ENCODE data around the gene INPP4B. TPM values are rescaled to one million over a fixed set of nuclear protein-coding genes. Genes with fewer than 3 reads are reported as not detected.

Gene INPP4B
- total RNA-seq, 1 experiment from 2014 or later, result not detected

DNA sequence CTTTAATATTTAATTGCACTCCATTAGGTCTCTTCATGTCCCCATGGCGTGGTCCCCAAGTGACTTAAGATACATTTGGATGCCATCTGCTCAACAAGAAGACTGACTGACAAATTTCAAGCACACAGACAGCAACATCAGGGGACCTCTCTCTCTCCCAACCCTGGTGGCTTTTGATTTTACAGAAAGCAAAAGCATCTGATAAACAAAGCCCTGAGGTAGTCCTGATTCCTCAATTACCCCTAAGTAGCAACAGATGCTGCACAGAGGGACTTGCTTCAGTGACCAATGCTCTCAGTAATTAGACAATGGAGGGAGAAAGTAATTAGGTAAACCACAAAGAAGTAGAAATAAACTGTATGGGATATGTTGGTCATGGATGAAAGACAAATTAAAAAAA, 426.4 kb downstream of the INPP4B start:
- Histone ChIP-seq H3K79me2 (ENCODE audit: low read length) (no peaks in the 10 kb centered on the region), H4K20me1 (ENCODE audit: insufficient read depth, low read depth, low read length) (no peaks in the 10 kb centered on the region), H3K9me3 (ENCODE audit: low read length) (peaks cover 5% of the 10 kb centered on the region; the same call in 1 of the 2 replicates), H3K36me3 (ENCODE audit: insufficient read depth, low read length) (no peaks in the 10 kb centered on the region), H3K4me3 (ENCODE audit: low read length) (no peak overlapping the region), H3K4me2 (ENCODE audit: low read depth, low read length, poor library complexity, severe bottlenecking) (no peak overlapping the region), H3K9me2 (replicated peaks; ENCODE audit: insufficient read depth, low read length) (peaks cover 7% of the 10 kb centered on the region; the same call in 1 of the 2 replicates), H3K4me1 (ENCODE audit: low read length) (no peaks in the 10 kb centered on the region), H3K27ac (ENCODE audit: low read length) (no peak overlapping the region), H2AFZ (ENCODE audit: low read length) (no peak overlapping the region), H3K9ac (ENCODE audit: low read length) (no peak overlapping the region), H3K27me3 (ENCODE audit: low read length) (0 out of 2 replicates have a peak, but pooled peaks cover 3% of the 10 kb centered on the region)
- no peak for DNase-seq

DNA sequence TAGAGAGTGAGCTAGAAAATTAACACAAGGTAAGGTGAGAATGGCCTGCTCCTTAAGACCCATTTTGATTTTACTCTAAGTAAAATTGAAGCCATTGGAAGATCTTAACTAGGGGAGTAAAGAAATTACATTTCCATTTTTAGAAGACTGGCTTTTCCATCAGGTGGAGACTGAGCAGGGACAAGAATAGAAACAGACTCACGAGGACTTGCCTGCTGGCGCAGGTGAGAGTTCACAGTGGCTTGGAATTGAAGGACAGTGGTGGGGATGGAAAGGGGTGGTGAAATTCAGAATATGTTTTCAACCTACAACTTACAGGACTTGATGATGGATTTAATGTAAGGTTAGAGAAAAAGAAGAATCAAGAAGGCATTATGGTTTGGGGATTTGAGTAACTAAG, 427.4 kb downstream of the INPP4B start:
- H3K9ac ChIP-seq (ENCODE audit: low read length), result no peak overlapping the region
- no peak overlapping the region for H3K27ac ChIP-seq (ENCODE audit: low read length)
- 0 out of 2 replicates have a peak, but pooled peaks cover 3% of the 10 kb centered on the region for H3K27me3 ChIP-seq (ENCODE audit: low read length)
- no peaks in the 10 kb centered on the region for H3K36me3 ChIP-seq (ENCODE audit: insufficient read depth, low read length)
- no peaks in the 10 kb centered on the region for H3K4me1 ChIP-seq (ENCODE audit: low read length)
- no peak for DNase-seq
- no peak overlapping the region for H3K4me3 ChIP-seq (ENCODE audit: low read length)
- peaks cover 3% of the 10 kb centered on the region; the same call in 1 of the 2 replicates for H3K9me2 ChIP-seq (replicated peaks; ENCODE audit: insufficient read depth, low read length)
- no peaks in the 10 kb centered on the region for H4K20me1 ChIP-seq (ENCODE audit: insufficient read depth, low read depth, low read length)
- H2AFZ ChIP-seq (ENCODE audit: low read length), result no peak overlapping the region
- H3K9me3 ChIP-seq (ENCODE audit: low read length), result peaks cover 6% of the 10 kb centered on the region; the same call in 1 of the 2 replicates
- no peaks in the 10 kb centered on the region for H3K79me2 ChIP-seq (ENCODE audit: low read length)
- no peak overlapping the region for H3K4me2 ChIP-seq (ENCODE audit: low read depth, low read length, poor library complexity, severe bottlenecking)

DNA sequence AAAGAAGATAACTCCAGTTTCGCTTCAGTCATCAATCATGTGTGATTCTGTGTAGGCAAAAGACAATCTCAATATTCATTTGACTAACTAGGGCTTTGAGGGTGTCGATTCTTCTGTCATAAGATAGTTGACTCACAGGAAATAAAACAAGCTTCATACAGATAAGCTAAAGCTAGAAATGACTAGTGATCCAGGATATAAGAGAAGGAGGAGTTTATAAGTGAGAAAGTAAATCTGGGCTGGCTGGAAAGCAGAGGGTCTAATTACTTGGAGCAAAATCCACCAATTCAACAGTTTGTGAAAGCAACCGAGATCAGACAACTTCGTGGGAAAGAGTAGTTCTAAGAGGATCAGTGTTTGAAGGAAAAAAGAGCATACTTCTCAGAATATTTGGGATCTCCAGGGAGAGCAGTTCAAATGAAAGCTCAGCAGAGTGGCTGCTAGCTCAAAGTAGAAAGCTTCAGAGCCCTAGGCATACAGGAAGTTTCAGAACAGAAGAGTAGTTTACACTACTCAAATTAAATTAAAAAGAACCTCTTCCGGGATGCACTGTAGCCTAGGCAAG, 429.3 kb downstream of the INPP4B start:
- Histone ChIP-seq H3K4me3 (ENCODE audit: low read length) (no peak overlapping the region), H3K4me1 (ENCODE audit: low read length) (no peaks in the 10 kb centered on the region), H3K27ac (ENCODE audit: low read length) (no peak overlapping the region), H3K36me3 (ENCODE audit: insufficient read depth, low read length) (no peaks in the 10 kb centered on the region), H3K79me2 (ENCODE audit: low read length) (no peaks in the 10 kb centered on the region), H4K20me1 (ENCODE audit: insufficient read depth, low read depth, low read length) (no peaks in the 10 kb centered on the region), H3K27me3 (ENCODE audit: low read length) (no peaks in the 10 kb centered on the region), H3K9me3 (ENCODE audit: low read length) (peaks cover 6% of the 10 kb centered on the region; the same call in 1 of the 2 replicates), H3K4me2 (ENCODE audit: low read depth, low read length, poor library complexity, severe bottlenecking) (no peak overlapping the region), H3K9me2 (replicated peaks; ENCODE audit: insufficient read depth, low read length) (peaks cover 3% of the 10 kb centered on the region; the same call in 1 of the 2 replicates), H2AFZ (ENCODE audit: low read length) (no peak overlapping the region), H3K9ac (ENCODE audit: low read length) (no peak overlapping the region)
- DNase-seq, result no peak

DNA sequence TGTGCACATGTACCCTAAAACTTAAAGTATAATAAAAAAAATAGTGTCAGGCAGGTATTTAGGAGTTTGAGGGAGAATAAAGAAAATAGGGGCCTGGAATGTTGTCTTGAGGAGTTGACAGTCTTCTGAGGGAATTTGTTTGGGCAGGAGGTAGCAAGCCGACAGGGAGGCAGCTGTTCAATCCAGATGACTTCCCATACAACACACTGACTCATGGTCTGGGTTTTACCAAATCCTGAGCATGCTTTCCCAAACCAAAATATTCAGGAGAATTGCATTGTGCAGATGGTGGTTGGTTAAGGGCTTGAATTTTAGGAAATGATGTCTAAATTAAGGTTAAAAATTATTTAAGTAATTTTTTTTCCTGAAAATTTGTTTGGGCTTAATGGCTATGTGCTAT, 430.0 kb downstream of the INPP4B start:
- H3K4me3 ChIP-seq (ENCODE audit: low read length), result no peak overlapping the region
- H4K20me1 ChIP-seq (ENCODE audit: insufficient read depth, low read depth, low read length), result no peaks in the 10 kb centered on the region
- no peak overlapping the region for H2AFZ ChIP-seq (ENCODE audit: low read length)
- H3K79me2 ChIP-seq (ENCODE audit: low read length), result no peaks in the 10 kb centered on the region
- peaks cover 3% of the 10 kb centered on the region; the same call in 1 of the 2 replicates for H3K9me2 ChIP-seq (replicated peaks; ENCODE audit: insufficient read depth, low read length)
- no peaks in the 10 kb centered on the region for H3K36me3 ChIP-seq (ENCODE audit: insufficient read depth, low read length)
- no peaks in the 10 kb centered on the region for H3K27me3 ChIP-seq (ENCODE audit: low read length)
- no peak for DNase-seq
- H3K9me3 ChIP-seq (ENCODE audit: low read length), result peaks cover 6% of the 10 kb centered on the region; the same call in 1 of the 2 replicates
- H3K9ac ChIP-seq (ENCODE audit: low read length), result no peak overlapping the region
- no peak overlapping the region for H3K27ac ChIP-seq (ENCODE audit: low read length)
- H3K4me1 ChIP-seq (ENCODE audit: low read length), result no peaks in the 10 kb centered on the region
- H3K4me2 ChIP-seq (ENCODE audit: low read depth, low read length, poor library complexity, severe bottlenecking), result no peak overlapping the region

DNA sequence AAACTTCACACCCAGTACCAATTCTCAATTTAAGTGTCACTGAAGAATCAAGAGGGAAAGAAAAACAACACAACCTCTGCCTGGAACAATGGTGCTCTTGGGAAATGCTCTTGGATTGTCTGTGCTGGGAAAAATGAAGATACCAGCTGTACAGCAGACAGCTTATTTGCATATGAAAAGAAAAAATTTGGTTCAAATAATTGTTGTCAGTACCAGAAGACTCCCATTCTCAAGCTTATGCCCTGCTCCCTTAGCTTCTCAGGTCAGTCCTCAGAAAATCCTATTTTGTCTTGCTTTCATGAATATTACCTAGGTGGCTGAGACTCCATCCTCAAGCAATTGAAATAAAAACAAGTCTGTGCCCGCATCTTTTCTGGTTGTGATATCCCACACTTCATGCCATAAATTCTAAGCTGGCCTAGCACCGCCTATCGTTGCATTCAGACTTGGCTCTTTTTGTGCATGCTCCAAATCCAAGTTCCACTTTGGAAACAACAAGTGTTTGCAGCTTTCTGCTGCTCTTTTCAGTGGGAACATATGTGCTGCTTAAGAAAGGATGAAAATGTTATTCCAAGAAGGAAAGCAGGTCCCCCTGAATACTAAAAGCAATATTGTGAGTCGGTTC, 431.6 kb downstream of the INPP4B start:
- Histone ChIP-seq H3K9me2 (replicated peaks; ENCODE audit: insufficient read depth, low read length) (0 out of 2 replicates have a peak, but pooled peaks cover 3% of the 10 kb centered on the region), H3K9ac (ENCODE audit: low read length) (no peak overlapping the region), H2AFZ (ENCODE audit: low read length) (no peak overlapping the region), H3K79me2 (ENCODE audit: low read length) (no peaks in the 10 kb centered on the region), H3K4me3 (ENCODE audit: low read length) (no peak overlapping the region), H3K4me1 (ENCODE audit: low read length) (no peaks in the 10 kb centered on the region), H3K27ac (ENCODE audit: low read length) (no peak overlapping the region), H4K20me1 (ENCODE audit: insufficient read depth, low read depth, low read length) (no peaks in the 10 kb centered on the region), H3K9me3 (ENCODE audit: low read length) (peaks cover 6% of the 10 kb centered on the region; the same call in 1 of the 2 replicates), H3K36me3 (ENCODE audit: insufficient read depth, low read length) (no peaks in the 10 kb centered on the region), H3K4me2 (ENCODE audit: low read depth, low read length, poor library complexity, severe bottlenecking) (no peak overlapping the region), H3K27me3 (ENCODE audit: low read length) (no peaks in the 10 kb centered on the region)
- no peak for DNase-seq

DNA sequence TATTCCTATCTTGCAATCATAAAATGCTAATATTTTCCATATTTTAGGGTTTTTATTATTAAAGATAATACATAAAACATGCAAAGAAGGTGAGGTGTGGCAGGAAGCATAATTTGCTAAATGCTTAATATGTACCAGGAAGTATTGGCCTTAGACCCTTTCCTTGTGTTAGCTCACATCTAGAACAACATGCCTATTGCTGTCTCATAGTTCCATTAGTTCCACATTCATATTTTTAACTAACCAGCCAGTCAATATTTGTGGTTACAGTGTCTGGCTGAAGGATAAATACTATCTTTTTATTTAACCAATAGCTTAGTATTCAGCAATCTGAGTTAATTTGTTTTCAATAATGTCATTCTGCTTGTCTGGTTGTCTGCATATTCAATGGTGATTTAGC, 432.6 kb downstream of the INPP4B start:
- Histone ChIP-seq H3K4me1 (ENCODE audit: low read length) (no peaks in the 10 kb centered on the region), H3K9me3 (ENCODE audit: low read length) (peaks cover 6% of the 10 kb centered on the region; the same call in 1 of the 2 replicates)
- DNase-seq, result no peak

DNA sequence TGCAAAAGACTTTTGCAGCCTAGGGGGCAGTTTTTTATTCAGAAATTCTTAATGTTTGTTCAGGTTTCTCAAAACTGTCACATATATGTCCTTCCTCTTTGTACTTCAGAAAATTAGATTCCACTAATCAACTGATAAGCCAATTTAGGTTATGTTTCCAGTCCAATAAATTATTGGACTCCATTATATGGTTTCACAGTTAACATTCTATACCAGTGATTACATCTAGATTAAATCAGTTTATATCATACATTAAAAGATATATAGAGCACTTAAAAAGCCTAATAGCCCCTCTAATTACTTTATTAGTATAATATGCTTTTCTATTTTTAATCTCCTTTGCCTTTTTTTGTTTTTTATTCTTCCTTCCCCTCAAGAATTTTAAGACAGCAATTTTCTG, 434.1 kb downstream of the INPP4B start:
- no peak overlapping the region for H3K9ac ChIP-seq (ENCODE audit: low read length)
- H3K9me3 ChIP-seq (ENCODE audit: low read length), result peaks cover 6% of the 10 kb centered on the region; the same call in 1 of the 2 replicates
- DNase-seq, result no peak
- H3K27me3 ChIP-seq (ENCODE audit: low read length), result no peaks in the 10 kb centered on the region
- H2AFZ ChIP-seq (ENCODE audit: low read length), result no peak overlapping the region
- no peaks in the 10 kb centered on the region for H3K79me2 ChIP-seq (ENCODE audit: low read length)
- no peaks in the 10 kb centered on the region for H3K4me1 ChIP-seq (ENCODE audit: low read length)
- no peaks in the 10 kb centered on the region for H3K36me3 ChIP-seq (ENCODE audit: insufficient read depth, low read length)
- no peak overlapping the region for H3K27ac ChIP-seq (ENCODE audit: low read length)
- H3K4me2 ChIP-seq (ENCODE audit: low read depth, low read length, poor library complexity, severe bottlenecking), result no peak overlapping the region
- no peaks in the 10 kb centered on the region for H4K20me1 ChIP-seq (ENCODE audit: insufficient read depth, low read depth, low read length)
- 0 out of 2 replicates have a peak, but pooled peaks cover 3% of the 10 kb centered on the region for H3K9me2 ChIP-seq (replicated peaks; ENCODE audit: insufficient read depth, low read length)
- H3K4me3 ChIP-seq (ENCODE audit: low read length), result no peak overlapping the region

More for the DNA sequence above, 432.6 kb downstream of the INPP4B start:
- Histone ChIP-seq H3K36me3 (ENCODE audit: insufficient read depth, low read length) (no peaks in the 10 kb centered on the region), H3K79me2 (ENCODE audit: low read length) (no peaks in the 10 kb centered on the region), H3K27ac (ENCODE audit: low read length) (no peak overlapping the region), H3K9ac (ENCODE audit: low read length) (no peak overlapping the region), H3K9me2 (replicated peaks; ENCODE audit: insufficient read depth, low read length) (0 out of 2 replicates have a peak, but pooled peaks cover 3% of the 10 kb centered on the region), H4K20me1 (ENCODE audit: insufficient read depth, low read depth, low read length) (no peaks in the 10 kb centered on the region), H3K27me3 (ENCODE audit: low read length) (no peaks in the 10 kb centered on the region), H3K4me2 (ENCODE audit: low read depth, low read length, poor library complexity, severe bottlenecking) (no peak overlapping the region), H3K4me3 (ENCODE audit: low read length) (no peak overlapping the region), H2AFZ (ENCODE audit: low read length) (no peak overlapping the region)

DNA sequence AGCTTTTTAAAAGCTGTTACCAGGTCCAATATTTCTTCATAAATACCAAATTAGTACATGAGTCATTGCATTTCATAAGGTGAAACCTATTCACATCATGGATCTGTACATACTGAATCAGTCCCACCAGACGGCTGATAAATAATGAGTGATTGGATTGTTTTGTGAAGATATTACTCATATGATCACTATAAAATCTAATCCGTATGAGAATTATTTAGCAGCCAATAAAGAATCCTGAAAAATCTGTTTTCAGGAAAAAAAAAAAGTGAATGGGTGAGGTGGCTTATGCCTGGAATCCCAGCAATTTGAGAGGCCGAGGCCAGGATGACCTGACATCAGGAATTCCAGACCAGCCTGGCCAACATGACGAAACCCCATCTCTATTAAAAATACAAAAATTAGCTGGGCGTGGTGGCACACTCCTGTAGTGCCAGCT, 438.1 kb downstream of the INPP4B start:
- Histone ChIP-seq H3K4me1 (ENCODE audit: low read length) (peaks cover 3% of the 10 kb centered on the region; the same call in 1 of the 2 replicates), H3K27ac (ENCODE audit: low read length) (no peak overlapping the region), H3K27me3 (ENCODE audit: low read length) (no peaks in the 10 kb centered on the region), H3K79me2 (ENCODE audit: low read length) (no peaks in the 10 kb centered on the region), H3K9ac (ENCODE audit: low read length) (no peak overlapping the region), H3K36me3 (ENCODE audit: insufficient read depth, low read length) (no peaks in the 10 kb centered on the region), H2AFZ (ENCODE audit: low read length) (no peak overlapping the region), H3K4me3 (ENCODE audit: low read length) (no peak overlapping the region), H4K20me1 (ENCODE audit: insufficient read depth, low read depth, low read length) (no peaks in the 10 kb centered on the region), H3K9me2 (replicated peaks; ENCODE audit: insufficient read depth, low read length) (0 out of 2 replicates have a peak, but pooled peaks cover 2% of the 10 kb centered on the region), H3K9me3 (ENCODE audit: low read length) (no peaks in the 10 kb centered on the region), H3K4me2 (ENCODE audit: low read depth, low read length, poor library complexity, severe bottlenecking) (no peak overlapping the region)
- DNase-seq, result no peak
